Neural cell (in vitro differentiated cells): ENCODE results near the gene LGSN. TPM values are rescaled to one million over a fixed set of nuclear protein-coding genes. Genes with fewer than 3 reads are reported as not detected.

Experiments used
- H2AFZ ChIP-seq: fragments of 200-600, 300-800 bp; sonication (generic), shearing (Covaris generic); 2 replicates; pipeline ENCODE4 v1.6.0; 2014; ENCODE audit warnings: low read depth, mild to moderate bottlenecking, antibody characterized with exemption, low read length, moderate library complexity
- H3F3A ChIP-seq: fragments of 200-600 bp; shearing (Covaris generic); 2 replicates; pipeline ENCODE4 v1.6.1; 2016; ENCODE audit warnings: mild to moderate bottlenecking, moderate library complexity, mixed read lengths, antibody characterized with exemption, low read length; ENCODE audit not compliant: insufficient read depth, poor library complexity, severe bottlenecking
- H3K27ac ChIP-seq: fragments of 200-600, 300-800 bp; sonication (generic), shearing (Covaris generic); 2 replicates; pipeline ENCODE4 v1.5.1; 2014; ENCODE audit warnings: mild to moderate bottlenecking, low read length, moderate library complexity
- H3K27me3 ChIP-seq: fragments of 300-800, 200-600 bp; sonication (generic), shearing (Covaris generic); 2 replicates; pipeline ENCODE4 v1.6.0; 2014; ENCODE audit warnings: mild to moderate bottlenecking, low read depth, low read length, moderate library complexity; ENCODE audit not compliant: insufficient read depth
- H3K36me3 ChIP-seq: fragments of 300-800, 200-600 bp; sonication (generic), shearing (Covaris generic); 2 replicates; pipeline ENCODE4 v1.5.1; 2014; ENCODE audit warnings: mild to moderate bottlenecking, antibody characterized with exemption, low read length, moderate library complexity; ENCODE audit not compliant: insufficient read depth
- H3K4me2 ChIP-seq: fragments of 300-800, 200-600 bp; sonication (generic), shearing (Covaris generic); 2 replicates; pipeline ENCODE4 v1.6.0; 2014; ENCODE audit warnings: mild to moderate bottlenecking, low read length
- H3K4me3 ChIP-seq: fragments of 300-800, 200-600 bp; sonication (generic), shearing (Covaris generic); 2 replicates; pipeline ENCODE4 v1.5.1; 2014; ENCODE audit warnings: mild to moderate bottlenecking, low read length, moderate library complexity
- H3K79me2 ChIP-seq: fragments of 200-600 bp; shearing (Covaris generic); replicated peaks from 2 replicates; pipeline ENCODE4 v1.6.0; 2014; ENCODE audit warnings: mild to moderate bottlenecking, low read length, moderate library complexity; ENCODE audit not compliant: insufficient read depth
- H3K9ac ChIP-seq: fragments of 300-800, 200-600 bp; sonication (generic), shearing (Covaris generic); 2 replicates; pipeline ENCODE4 v1.6.1; 2016; ENCODE audit warnings: mild to moderate bottlenecking, low read length, mixed read lengths
- H3K9me2 ChIP-seq: fragments of 200-600 bp; shearing (Covaris generic); 2 replicates; pipeline ENCODE4 v1.6.1; 2016; ENCODE audit warnings: mild to moderate bottlenecking, low read length, mixed read lengths; ENCODE audit not compliant: insufficient read depth
- H3K9me3 ChIP-seq: fragments of 200-600, 300-800 bp; sonication (generic), shearing (Covaris generic); 2 replicates; pipeline ENCODE4 v1.6.1; 2016; ENCODE audit warnings: mild to moderate bottlenecking, mixed run types, low read length, moderate library complexity, mixed read lengths
- H4K20me1 ChIP-seq: fragments of 200-600 bp; shearing (Covaris generic); 2 replicates; pipeline ENCODE4 v1.6.1; 2016; ENCODE audit warnings: mild to moderate bottlenecking, mixed run types; ENCODE audit not compliant: insufficient read depth
- CTCF ChIP-seq: fragments of 450-650 bp; IDR thresholded peaks from 2 replicates; pipeline ENCODE4 v1.5.1; 2014; ENCODE audit warnings: antibody characterized with exemption, mild to moderate bottlenecking, moderate library complexity; ENCODE audit not compliant: poor library complexity, severe bottlenecking
- EP300 ChIP-seq: fragments of 450-650 bp; conservative IDR thresholded peaks from 2 replicates; pipeline ENCODE4 v1.6.1; 2014; ENCODE audit warnings: antibody characterized with exemption, mild to moderate bottlenecking, moderate library complexity; ENCODE audit not compliant: poor library complexity, severe bottlenecking
- EZH2 ChIP-seq: fragments of 200-600, 300-800 bp; shearing (Covaris generic), sonication (generic); IDR thresholded peaks from 2 replicates; pipeline ENCODE4 v1.6.1; 2014; ENCODE audit warnings: antibody characterized with exemption, low read length, borderline replicate concordance, mild to moderate bottlenecking; ENCODE audit not compliant: insufficient read depth, poor library complexity, severe bottlenecking
- MXI1 ChIP-seq: fragments of 450-650 bp; conservative IDR thresholded peaks from 2 replicates; pipeline ENCODE4 v1.6.1; 2014; ENCODE audit warnings: antibody characterized with exemption, mild to moderate bottlenecking; ENCODE audit not compliant: poor library complexity, severe bottlenecking
- POLR2AphosphoS5 ChIP-seq: IDR thresholded peaks from 2 replicates; pipeline ENCODE4 v1.6.1; 2012
- RAD21 ChIP-seq: fragments of 450-650 bp; conservative IDR thresholded peaks from 2 replicates; pipeline ENCODE4 v1.6.1; 2014; ENCODE audit warnings: antibody characterized with exemption, mild to moderate bottlenecking, moderate library complexity
- REST ChIP-seq: IDR thresholded peaks from 2 replicates; pipeline ENCODE4 v1.6.1; 2012; ENCODE audit warnings: borderline replicate concordance
- SMC3 ChIP-seq: fragments of 450-650 bp; conservative IDR thresholded peaks from 2 replicates; pipeline ENCODE4 v1.6.1; 2014; ENCODE audit warnings: antibody characterized with exemption, mild to moderate bottlenecking, moderate library complexity; ENCODE audit not compliant: poor library complexity
- TAF1 ChIP-seq: IDR thresholded peaks from 2 replicates; pipeline ENCODE4 v1.6.1; 2012; ENCODE audit warnings: low read depth
- polyA plus RNA-seq: library from polyadenylated mRNA; depleted of rRNA; stranded (reverse); fragments of >200 nt; gene quantifications from 2 replicates; pipeline ENCODE4 v1.2.3, GENCODE V29; 2014

The LGSN gene
- polyA plus RNA-seq, 1 donor from 2014 or later = not detected

GRCh38 chr6:63305277-63305676, 14.5 kb downstream of the LGSN start:
- Histone ChIP-seq H3F3A (no peaks in the 10 kb centered on the region), H3K27me3 (no peaks in the 10 kb centered on the region), H4K20me1 (no peaks in the 10 kb centered on the region), H2AFZ (no peak overlapping the region), H3K4me2 (no peak overlapping the region), H3K9ac (no peak overlapping the region), H3K4me3 (no peak overlapping the region), H3K27ac (no peak overlapping the region), H3K79me2 (no peaks in the 10 kb centered on the region), H3K9me3 (no peaks in the 10 kb centered on the region), H3K36me3 (no peaks in the 10 kb centered on the region), H3K9me2 (no peaks in the 10 kb centered on the region)
- TF ChIP-seq SMC3 = no peak
- TF ChIP-seq EZH2 = no peak
- no peak for TF ChIP-seq TAF1
- TF ChIP-seq REST = no peak
- no peak for TF ChIP-seq CTCF

DNA sequence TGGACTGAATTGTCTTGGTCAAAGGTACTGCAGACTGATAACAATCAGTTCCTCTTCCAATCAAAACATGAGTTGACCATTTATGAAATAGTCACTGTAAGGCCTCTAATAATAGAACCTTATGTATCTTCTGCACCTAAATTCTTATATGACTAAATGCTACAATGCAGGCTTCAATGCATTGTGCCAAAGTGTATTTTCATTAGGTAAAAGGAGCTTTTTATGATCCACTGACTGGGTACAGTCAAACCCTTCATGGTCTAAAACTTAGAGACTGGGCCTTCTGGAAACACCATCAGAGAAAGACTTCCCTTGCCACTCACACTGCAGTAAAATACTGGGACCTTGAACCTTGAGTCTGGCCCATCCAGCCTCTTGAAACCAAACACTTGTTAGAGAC, 16.3 kb downstream of the LGSN start:
- H3K36me3 ChIP-seq = no peaks in the 10 kb centered on the region
- no peaks in the 10 kb centered on the region for H4K20me1 ChIP-seq
- H3K4me2 ChIP-seq = no peak overlapping the region
- no peaks in the 10 kb centered on the region for H3K9me3 ChIP-seq
- no peak for TF ChIP-seq EZH2
- TF ChIP-seq CTCF = no peak
- TF ChIP-seq MXI1 = no peak
- no peak for TF ChIP-seq RAD21
- TF ChIP-seq REST = no peak
- no peak for TF ChIP-seq TAF1
- TF ChIP-seq EP300 = no peak
- no peak for TF ChIP-seq POLR2AphosphoS5
- TF ChIP-seq SMC3 = no peak
- H3K9ac ChIP-seq = no peak overlapping the region
- no peak overlapping the region for H3K27ac ChIP-seq
- no peak overlapping the region for H3K4me3 ChIP-seq
- H3K27me3 ChIP-seq = no peaks in the 10 kb centered on the region
- H3K79me2 ChIP-seq = no peaks in the 10 kb centered on the region
- no peaks in the 10 kb centered on the region for H3F3A ChIP-seq
- H2AFZ ChIP-seq = no peak overlapping the region
- no peaks in the 10 kb centered on the region for H3K9me2 ChIP-seq
